ENCODE results near the gene OR5AN1. TPM values are rescaled to one million over a fixed set of nuclear protein-coding genes. Genes with fewer than 3 reads are reported as not detected.
"Not testable (repeated sequence)": the region's sequence is repeated elsewhere in the genome, so short reads cannot be mapped to it uniquely, and the experiment has no call there.

Gene OR5AN1
- total RNA-seq, 1 experiment from 2014 or later, result not detected

DNA sequence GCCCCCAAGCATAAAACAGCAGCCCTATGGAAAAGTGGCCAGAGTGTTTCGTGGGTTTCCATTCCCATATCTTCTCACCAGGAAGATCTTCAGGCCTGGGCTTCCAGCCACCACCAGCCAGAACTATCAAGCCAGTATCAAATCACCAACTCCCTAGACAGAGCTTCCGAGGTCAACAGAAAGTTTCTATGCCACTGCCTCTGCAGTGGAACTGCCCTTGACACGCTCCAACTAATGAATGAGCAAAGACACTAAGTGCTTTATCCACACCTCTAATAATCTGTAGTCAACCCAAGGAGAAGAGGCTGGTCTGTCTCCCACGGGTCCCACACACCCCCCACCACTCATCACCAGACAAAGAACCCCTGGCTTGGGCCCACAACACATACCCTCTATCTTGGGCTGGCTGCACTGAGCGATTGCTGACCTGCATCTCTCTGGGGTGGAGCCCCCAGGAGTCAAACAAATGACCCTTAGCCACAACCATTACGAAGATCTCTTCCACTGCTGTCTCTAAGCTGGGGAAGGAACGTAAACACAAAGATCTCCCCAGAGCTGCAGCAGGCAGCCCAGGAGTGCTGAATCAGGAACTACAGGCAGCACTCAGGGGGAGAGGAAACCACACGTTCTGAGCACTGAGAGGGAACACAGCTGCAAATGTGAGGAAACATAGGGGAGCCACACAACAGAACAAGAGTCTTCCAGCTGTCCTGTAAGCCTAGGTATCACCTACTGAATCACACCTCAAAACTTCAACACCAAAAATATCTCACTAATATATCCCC lies 9.7 kb downstream of the OR5AN1 start:
- H3K36me3 ChIP-seq (ENCODE audit: control insufficient read depth, insufficient read depth, low read length), result no peaks in the 10 kb centered on the region
- intact Hi-C loops (cut with micrococcal nuclease; ENCODE audit: unreplicated experiment), result no loop called here
- ChIA-PET CTCF (no interaction called here), POLR2A (no interaction called here)
- DNase-seq (ENCODE audit: low read depth, low spot score) (no peak), ATAC-seq (no peak)
- no peak overlapping the region for H3K27ac ChIP-seq (ENCODE audit: low read length)
- H3K4me1 ChIP-seq (ENCODE audit: control insufficient read depth, insufficient read depth, low read length), result no peaks in the 10 kb centered on the region
- no peaks in the 10 kb centered on the region for H3K27me3 ChIP-seq (ENCODE audit: control insufficient read depth, insufficient read depth, low read length)
- TF ChIP-seq TCF7L2 (IDR thresholded peaks at IDR 0.05; ENCODE audit: low read depth, low read length) (no peak), POLR2AphosphoS5 (IDR thresholded peaks at IDR 0.05; ENCODE audit: low read depth, low read length) (no peak), REST (IDR thresholded peaks at IDR 0.05; ENCODE audit: insufficient read depth in 1 of 2, low read depth in 2 of 2, low read length in 1 of 2) (no peak), SIN3A (IDR thresholded peaks at IDR 0.05; ENCODE audit: borderline replicate concordance, insufficient read depth, low read depth, low read length) (no peak)
- TF ChIP-seq, protein P1, sequence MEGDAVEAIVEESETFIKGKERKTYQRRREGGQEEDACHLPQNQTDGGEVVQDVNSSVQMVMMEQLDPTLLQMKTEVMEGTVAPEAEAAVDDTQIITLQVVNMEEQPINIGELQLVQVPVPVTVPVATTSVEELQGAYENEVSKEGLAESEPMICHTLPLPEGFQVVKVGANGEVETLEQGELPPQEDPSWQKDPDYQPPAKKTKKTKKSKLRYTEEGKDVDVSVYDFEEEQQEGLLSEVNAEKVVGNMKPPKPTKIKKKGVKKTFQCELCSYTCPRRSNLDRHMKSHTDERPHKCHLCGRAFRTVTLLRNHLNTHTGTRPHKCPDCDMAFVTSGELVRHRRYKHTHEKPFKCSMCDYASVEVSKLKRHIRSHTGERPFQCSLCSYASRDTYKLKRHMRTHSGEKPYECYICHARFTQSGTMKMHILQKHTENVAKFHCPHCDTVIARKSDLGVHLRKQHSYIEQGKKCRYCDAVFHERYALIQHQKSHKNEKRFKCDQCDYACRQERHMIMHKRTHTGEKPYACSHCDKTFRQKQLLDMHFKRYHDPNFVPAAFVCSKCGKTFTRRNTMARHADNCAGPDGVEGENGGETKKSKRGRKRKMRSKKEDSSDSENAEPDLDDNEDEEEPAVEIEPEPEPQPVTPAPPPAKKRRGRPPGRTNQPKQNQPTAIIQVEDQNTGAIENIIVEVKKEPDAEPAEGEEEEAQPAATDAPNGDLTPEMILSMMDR (IDR thresholded peaks at IDR 0.05), result no peak
- BruUV-seq (replicated peaks), result no TSS peak
- in situ Hi-C loops (cut with HindIII; ENCODE audit: low pct_unique_long_range_greater_than_20kb, low sequenced_read_pairs), result no loop called here
- H3K9me3 ChIP-seq (ENCODE audit: control insufficient read depth, insufficient read depth, low read depth, low read length), result no peaks in the 10 kb centered on the region
- H3K4me3 ChIP-seq (ENCODE audit: low read depth in 2 of 2, low read length in 2 of 2), result no peak overlapping the region

DNA sequence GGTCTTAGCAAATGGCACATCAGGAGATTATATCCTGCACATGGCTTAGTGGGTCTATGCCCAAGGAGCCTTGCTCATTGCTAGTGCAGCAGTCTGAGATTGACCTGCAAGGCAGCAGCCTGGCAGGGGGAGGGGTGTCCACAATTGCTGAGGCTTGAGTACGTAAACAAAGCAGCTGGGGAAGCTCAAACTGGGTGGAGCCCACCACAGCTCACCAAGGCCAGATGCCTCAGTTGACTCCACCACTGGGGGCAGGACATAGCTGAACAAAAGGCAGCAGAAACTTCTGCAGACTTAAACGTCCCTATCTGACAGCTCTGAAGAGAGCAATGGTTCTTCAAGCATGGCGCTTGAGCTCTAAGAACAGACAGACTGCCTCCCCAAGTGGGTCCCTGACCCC lies 13.6 kb downstream of the OR5AN1 start:
- DNase-seq (ENCODE audit: low read depth, low spot score); H3K4me3 ChIP-seq (ENCODE audit: low read depth in 2 of 2, low read length in 2 of 2); CTCF ChIA-PET; intact Hi-C loops (cut with micrococcal nuclease; ENCODE audit: unreplicated experiment); ATAC-seq; H3K9me3 ChIP-seq (ENCODE audit: control insufficient read depth, insufficient read depth, low read depth, low read length); POLR2A ChIA-PET; H3K36me3 ChIP-seq (ENCODE audit: control insufficient read depth, insufficient read depth, low read length); in situ Hi-C loops (cut with HindIII; ENCODE audit: low pct_unique_long_range_greater_than_20kb, low sequenced_read_pairs); BruUV-seq (replicated peaks); H3K27me3 ChIP-seq (ENCODE audit: control insufficient read depth, insufficient read depth, low read length); H3K4me1 ChIP-seq (ENCODE audit: control insufficient read depth, insufficient read depth, low read length); H3K27ac ChIP-seq (ENCODE audit: low read length): not testable (repeated sequence)

GRCh38 chr11:59380263-59381059 lies 21.8 kb downstream of the OR5AN1 start:
- CTCF ChIA-PET, result no interaction called here
- H3K27ac ChIP-seq (ENCODE audit: low read length), result no peak overlapping the region
- POLR2A ChIA-PET, result interaction anchor here (0.7 kb wide), 1 partner anchor 1677 kb away, joined by 4 read pairs; no protein-coding TSS in a partner anchor
- TF ChIP-seq REST (IDR thresholded peaks at IDR 0.05; ENCODE audit: insufficient read depth in 1 of 2, low read depth in 2 of 2, low read length in 1 of 2) (no peak), SIN3A (IDR thresholded peaks at IDR 0.05; ENCODE audit: borderline replicate concordance, insufficient read depth, low read depth, low read length) (no peak), POLR2AphosphoS5 (IDR thresholded peaks at IDR 0.05; ENCODE audit: low read depth, low read length) (no peak), TCF7L2 (IDR thresholded peaks at IDR 0.05; ENCODE audit: low read depth, low read length) (no peak)
- TF ChIP-seq, protein P1 (IDR thresholded peaks at IDR 0.05), result no peak
- DNase-seq (ENCODE audit: low read depth, low spot score), result no peak
- BruUV-seq (replicated peaks), result no TSS peak
- no peaks in the 10 kb centered on the region for H3K27me3 ChIP-seq (ENCODE audit: control insufficient read depth, insufficient read depth, low read length)
- H3K4me3 ChIP-seq (ENCODE audit: low read depth in 2 of 2, low read length in 2 of 2), result no peak overlapping the region
- in situ Hi-C loops (cut with HindIII; ENCODE audit: low pct_unique_long_range_greater_than_20kb, low sequenced_read_pairs) (no loop called here), intact Hi-C loops (cut with micrococcal nuclease; ENCODE audit: unreplicated experiment) (no loop called here)
- H3K9me3 ChIP-seq (ENCODE audit: control insufficient read depth, insufficient read depth, low read depth, low read length), result no peaks in the 10 kb centered on the region
- H3K4me1 ChIP-seq (ENCODE audit: control insufficient read depth, insufficient read depth, low read length), result no peaks in the 10 kb centered on the region
- ATAC-seq, result no peak
- H3K36me3 ChIP-seq (ENCODE audit: control insufficient read depth, insufficient read depth, low read length), result no peaks in the 10 kb centered on the region

All from Panc1 (cell line).